Stromal cell of bone marrow (primary cell): ENCODE measurements around the gene ARFGAP1.
"Not testable (repeated sequence)": the region's sequence is repeated elsewhere in the genome, so short reads cannot be mapped to it uniquely, and the experiment has no call there.

Source experiments
- DNase-seq: peaks from one replicate; pipeline ENCODE4 v3.0.0-alpha.2; 2012; ENCODE audit warnings: low read depth

Gene ARFGAP1

GRCh38 chr20:63335060-63335459 is 62.4 kb downstream of the ARFGAP1 start:
- DNase-seq: not testable (repeated sequence)

GRCh38 chr20:63335711-63336110 is 63.1 kb downstream of the ARFGAP1 start:
- DNase-seq: no peak

GRCh38 chr20:63336232-63336752 is 63.7 kb downstream of the ARFGAP1 start:
- no peak for DNase-seq

- peak; percentile 37 for DNase-seq
Measured at GRCh38 chr20:63337786-63338420, 65.3 kb downstream of the ARFGAP1 start.
